Brain microvascular endothelial cell (primary cell): Measurements from ENCODE around the gene DGKK.

Experiments
- DNase-seq: peaks from one replicate; pipeline ENCODE4 v3.0.0-alpha.2; 2020
- H3K27ac ChIP-seq: fragments of 250-450 bp; sonication (Bioruptor Pico); 2 replicates; pipeline ENCODE4 v1.5.1; 2020; ENCODE audit warnings: mild to moderate bottlenecking, moderate library complexity
- H3K27me3 ChIP-seq: fragments of 250-450 bp; sonication (Bioruptor Pico); replicated peaks from 2 replicates; pipeline ENCODE4 v1.5.1; 2020; ENCODE audit warnings: mild to moderate bottlenecking
- H3K36me3 ChIP-seq: fragments of 250-450 bp; sonication (Bioruptor Pico); replicated peaks from 2 replicates; pipeline ENCODE4 v1.5.1; 2020; ENCODE audit warnings: mild to moderate bottlenecking
- H3K4me3 ChIP-seq: 2 replicates; pipeline ENCODE4 v1.5.1; 2011; ENCODE audit warnings: low read depth, mild to moderate bottlenecking, control low read depth, low read length, moderate library complexity
- CTCF ChIP-seq: IDR thresholded peaks from 2 replicates; pipeline ENCODE4 v1.5.1; 2011; ENCODE audit warnings: low read depth, mild to moderate bottlenecking, moderate library complexity, low read length, control low read depth, inconsistent platforms; ENCODE audit errors: missing control alignments
- in situ Hi-C: cut with HindIII; loops from 2 replicates; pipeline ENCODE4 v1.10.0; 2017; ENCODE audit warnings: low sequenced_read_pairs, low pct_ligation_motif_present

The DGKK gene

GRCh38 chrX:50458483-50458882 is 12.1 kb downstream of the DGKK start:
- no peak overlapping the region for H3K4me3 ChIP-seq
- no peak for DNase-seq
- TF ChIP-seq CTCF: no peak
- in situ Hi-C loops: no loop called here
- H3K27me3 ChIP-seq: no peaks in the 10 kb centered on the region
- H3K27ac ChIP-seq: no peak overlapping the region
- H3K36me3 ChIP-seq: no peaks in the 10 kb centered on the region

- H3K36me3 ChIP-seq: no peaks in the 10 kb centered on the region
- no peak overlapping the region for H3K4me3 ChIP-seq
- TF ChIP-seq CTCF: no peak
- no peak for DNase-seq
- in situ Hi-C loops: no loop called here
- H3K27ac ChIP-seq: no peak overlapping the region
- H3K27me3 ChIP-seq: no peaks in the 10 kb centered on the region
Observed at GRCh38 chrX:50456712-50457484, 13.7 kb downstream of the DGKK start.

GRCh38 chrX:50452782-50453181 is 17.8 kb downstream of the DGKK start:
- Histone ChIP-seq H3K4me3 (no peak overlapping the region), H3K27me3 (no peaks in the 10 kb centered on the region), H3K36me3 (no peaks in the 10 kb centered on the region), H3K27ac (no peak overlapping the region)
- no peak for TF ChIP-seq CTCF
- in situ Hi-C loops: no loop called here
- DNase-seq: no peak

DNA sequence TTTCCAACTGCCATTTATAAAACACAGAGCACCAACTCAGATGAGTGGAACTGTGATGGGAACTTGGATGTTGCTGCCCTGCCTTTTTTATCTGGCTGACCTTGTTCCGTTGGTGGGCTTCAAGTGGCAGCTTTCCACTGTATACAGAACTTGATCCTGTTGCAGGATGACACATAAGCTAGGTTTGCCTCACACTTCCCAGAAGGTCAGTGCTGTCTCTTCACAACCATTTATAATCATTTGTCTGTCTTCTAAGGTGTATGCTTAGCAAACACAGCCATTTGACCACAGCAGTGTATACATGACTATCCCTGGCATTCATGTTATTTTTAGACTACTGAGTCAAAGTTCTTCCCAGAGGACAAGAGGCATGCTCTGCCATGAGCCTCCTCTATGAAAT is 20.3 kb downstream of the DGKK start:
- Histone ChIP-seq H3K4me3 (no peak overlapping the region), H3K27ac (no peak overlapping the region), H3K27me3 (no peaks in the 10 kb centered on the region), H3K36me3 (no peaks in the 10 kb centered on the region)
- no peak for TF ChIP-seq CTCF
- in situ Hi-C loops: no loop called here
- DNase-seq: no peak

DNA sequence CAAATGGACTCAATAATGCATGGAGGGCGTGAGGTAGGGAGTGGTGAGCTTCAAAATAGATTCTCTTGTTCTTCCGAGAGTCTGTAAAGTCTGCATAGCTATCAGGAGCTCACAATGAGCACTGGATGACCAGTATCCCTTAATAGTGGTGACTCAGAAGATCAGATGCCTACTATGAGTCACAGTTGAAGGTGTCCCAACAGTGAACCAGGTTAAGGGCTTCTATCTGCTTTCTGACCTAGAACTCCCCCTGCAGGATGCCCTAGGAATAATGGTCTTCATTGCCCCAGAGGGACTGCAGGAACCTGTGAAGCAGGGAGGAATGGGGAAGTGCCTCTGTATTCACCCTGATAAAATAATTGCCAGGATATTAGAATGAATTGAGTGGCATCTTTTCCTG is 22.1 kb downstream of the DGKK start:
- H3K36me3 ChIP-seq: no peaks in the 10 kb centered on the region
- no peak overlapping the region for H3K27ac ChIP-seq
- in situ Hi-C loops: no loop called here
- TF ChIP-seq CTCF: no peak
- no peaks in the 10 kb centered on the region for H3K27me3 ChIP-seq
- no peak overlapping the region for H3K4me3 ChIP-seq
- DNase-seq: no peak

DNA sequence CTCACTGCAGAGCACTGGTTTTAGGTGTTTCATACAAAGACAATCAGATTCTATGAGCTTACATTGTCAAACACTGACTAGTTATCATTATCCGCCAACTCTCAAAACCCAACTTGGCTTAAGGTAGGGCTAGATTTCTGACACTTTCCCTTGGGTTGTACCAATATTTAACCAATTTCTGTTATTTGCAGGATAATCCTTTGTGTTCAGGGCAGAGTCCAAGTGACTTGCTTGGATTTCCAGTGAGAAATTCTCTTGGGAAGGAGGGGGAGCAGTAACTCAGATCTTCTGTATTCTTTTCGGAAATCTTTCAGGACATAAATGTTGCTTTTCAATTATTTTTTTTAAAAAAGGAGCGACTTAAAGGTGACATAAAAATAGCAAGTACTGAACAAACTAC is 23.1 kb downstream of the DGKK start:
- TF ChIP-seq CTCF: no peak
- H3K4me3 ChIP-seq: no peak overlapping the region
- H3K27ac ChIP-seq: no peak overlapping the region
- in situ Hi-C loops: no loop called here
- no peaks in the 10 kb centered on the region for H3K27me3 ChIP-seq
- DNase-seq: no peak
- no peaks in the 10 kb centered on the region for H3K36me3 ChIP-seq
